H1 (cell line): ENCODE measurements around the gene DENND1A.

Source experiments
- CHD7 ChIP-seq: fragments of 300-600 bp; sonication (generic); IDR thresholded peaks from 2 replicates; pipeline ENCODE4 v1.7.1; 2012; ENCODE audit warnings: low read length, moderate library complexity, mild to moderate bottlenecking, inconsistent platforms; ENCODE audit not compliant: insufficient replicate concordance
- POLR2A ChIP-seq, 2 experiments: IDR thresholded peaks; 1 replicate in 1 of 2; 2 replicates in 1 of 2; pipeline ENCODE4 v1.6.1; 2011; ENCODE audit warnings: low read depth in 2 of 2, low read length in 2 of 2, mild to moderate bottlenecking in 2 of 2; ENCODE audit errors: control extremely low read depth in 1 of 2
- RNF2 ChIP-seq: fragments of 200-900, 300-1000 bp; sonication (generic); IDR thresholded peaks from 2 replicates; pipeline ENCODE4 v1.7.1; 2016; ENCODE audit warnings: borderline replicate concordance, low read depth, mild to moderate bottlenecking, antibody characterized with exemption, low read length; ENCODE audit not compliant: poor library complexity, severe bottlenecking; ENCODE audit errors: missing control alignments
- TAF1 ChIP-seq: IDR thresholded peaks from 2 replicates; pipeline ENCODE4 v1.6.1; 2011; ENCODE audit warnings: mild to moderate bottlenecking, low read depth, low read length

GRCh38 chr9:123349691-123350480 lies 580.0 kb downstream of the DENND1A start:
- TF ChIP-seq TAF1 (no peak), RNF2 (no peak), CHD7 (no peak), POLR2A (IDR thresholded peaks at IDR 0.05; ENCODE audit: control extremely low read depth in 1 of 2, low read depth in 2 of 2, low read length in 2 of 2) (no peak)
